Measurements from ENCODE around the gene MCC.

DNA sequence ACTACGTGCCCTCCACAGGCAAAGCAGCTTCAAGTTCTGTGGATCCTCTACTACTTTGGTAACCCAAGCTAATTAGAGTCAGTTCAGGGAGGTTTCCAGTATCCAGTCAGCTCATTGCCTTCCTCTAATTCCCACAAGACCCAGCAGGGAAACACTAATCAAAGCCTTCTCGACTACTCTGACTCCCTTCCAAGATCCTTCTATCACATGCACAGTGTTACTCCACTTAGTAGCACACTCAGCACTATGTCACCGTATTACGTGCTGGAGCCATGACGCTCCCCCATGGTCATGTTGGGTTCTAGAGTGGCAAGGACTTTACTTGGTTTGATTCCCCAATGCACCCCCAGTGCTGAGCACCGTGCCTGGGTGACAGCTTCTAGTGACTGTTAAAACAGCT is 458.6 kb downstream of the MCC start:
- TF ChIP-seq ZNF274 (IDR thresholded peaks at IDR 0.05; ENCODE audit: low read depth, low read length) = no peak
- no peak for TF ChIP-seq YY1 (IDR thresholded peaks at IDR 0.05; ENCODE audit: insufficient read depth, insufficient read length)
